Hepatocyte (in vitro differentiated cells): ENCODE data around the gene SH3PXD2A.

Experiments used
- EZH2 ChIP-seq: fragments of 200-600 bp; sonication (generic); IDR thresholded peaks from 2 replicates; pipeline ENCODE4 v1.6.1; 2016; ENCODE audit warnings: antibody characterized with exemption, mild to moderate bottlenecking, borderline replicate concordance
- TF ChIP-seq, protein P1 (sequence below): fragments of 200-600 bp; sonication (generic); IDR thresholded peaks from 2 replicates; pipeline ENCODE4 v1.5.1; 2016; ENCODE audit warnings: antibody characterized with exemption, mild to moderate bottlenecking; ENCODE audit not compliant: poor library complexity

DNA sequence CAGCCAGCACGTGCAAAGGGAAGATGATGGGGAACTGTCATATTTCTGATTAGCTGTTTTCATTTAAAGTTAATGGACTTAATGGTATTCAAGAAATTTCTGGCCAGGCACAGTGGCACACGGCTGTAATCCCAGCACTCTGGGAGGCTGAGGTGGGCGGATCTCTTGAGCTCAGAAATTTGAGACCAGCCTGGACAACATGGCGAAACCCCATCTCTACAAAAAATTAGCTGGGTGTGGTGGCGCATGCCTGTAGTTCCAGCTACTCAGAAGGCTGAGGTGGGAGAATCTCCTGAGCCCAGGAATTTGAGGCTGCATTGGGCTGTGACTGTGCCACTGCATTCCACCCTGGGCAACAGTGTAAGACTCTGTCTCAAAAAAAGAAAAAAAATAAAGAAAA is 43.9 kb upstream of the SH3PXD2A start:
- TF ChIP-seq EZH2, result no peak
- TF ChIP-seq, protein P1, sequence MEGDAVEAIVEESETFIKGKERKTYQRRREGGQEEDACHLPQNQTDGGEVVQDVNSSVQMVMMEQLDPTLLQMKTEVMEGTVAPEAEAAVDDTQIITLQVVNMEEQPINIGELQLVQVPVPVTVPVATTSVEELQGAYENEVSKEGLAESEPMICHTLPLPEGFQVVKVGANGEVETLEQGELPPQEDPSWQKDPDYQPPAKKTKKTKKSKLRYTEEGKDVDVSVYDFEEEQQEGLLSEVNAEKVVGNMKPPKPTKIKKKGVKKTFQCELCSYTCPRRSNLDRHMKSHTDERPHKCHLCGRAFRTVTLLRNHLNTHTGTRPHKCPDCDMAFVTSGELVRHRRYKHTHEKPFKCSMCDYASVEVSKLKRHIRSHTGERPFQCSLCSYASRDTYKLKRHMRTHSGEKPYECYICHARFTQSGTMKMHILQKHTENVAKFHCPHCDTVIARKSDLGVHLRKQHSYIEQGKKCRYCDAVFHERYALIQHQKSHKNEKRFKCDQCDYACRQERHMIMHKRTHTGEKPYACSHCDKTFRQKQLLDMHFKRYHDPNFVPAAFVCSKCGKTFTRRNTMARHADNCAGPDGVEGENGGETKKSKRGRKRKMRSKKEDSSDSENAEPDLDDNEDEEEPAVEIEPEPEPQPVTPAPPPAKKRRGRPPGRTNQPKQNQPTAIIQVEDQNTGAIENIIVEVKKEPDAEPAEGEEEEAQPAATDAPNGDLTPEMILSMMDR, result no peak
